ENCODE data around the gene HOXB7.

The HOXB7 gene

GRCh38 chr17:48579471-48579759 is 31.4 kb downstream of the HOXB7 start:
- DNase-seq (ENCODE audit: low spot score), result no peak

GRCh38 chr17:48578616-48579470 is 32.0 kb downstream of the HOXB7 start:
- DNase-seq (ENCODE audit: low spot score), result no peak

GRCh38 chr17:48577946-48578615 is 32.7 kb downstream of the HOXB7 start, which contains the start of gene HOXB4:
Gene HOXB4, minus strand, starts transcription at chr17:48578350. Its CDS starts 31 bp downstream, at chr17:48578319.
- peak; percentile 86 for DNase-seq (ENCODE audit: low spot score)

- DNase-seq (ENCODE audit: low spot score), result no peak
These were observed 33.4 kb downstream of the HOXB7 start for GRCh38 chr17:48577330-48577945.

DNA sequence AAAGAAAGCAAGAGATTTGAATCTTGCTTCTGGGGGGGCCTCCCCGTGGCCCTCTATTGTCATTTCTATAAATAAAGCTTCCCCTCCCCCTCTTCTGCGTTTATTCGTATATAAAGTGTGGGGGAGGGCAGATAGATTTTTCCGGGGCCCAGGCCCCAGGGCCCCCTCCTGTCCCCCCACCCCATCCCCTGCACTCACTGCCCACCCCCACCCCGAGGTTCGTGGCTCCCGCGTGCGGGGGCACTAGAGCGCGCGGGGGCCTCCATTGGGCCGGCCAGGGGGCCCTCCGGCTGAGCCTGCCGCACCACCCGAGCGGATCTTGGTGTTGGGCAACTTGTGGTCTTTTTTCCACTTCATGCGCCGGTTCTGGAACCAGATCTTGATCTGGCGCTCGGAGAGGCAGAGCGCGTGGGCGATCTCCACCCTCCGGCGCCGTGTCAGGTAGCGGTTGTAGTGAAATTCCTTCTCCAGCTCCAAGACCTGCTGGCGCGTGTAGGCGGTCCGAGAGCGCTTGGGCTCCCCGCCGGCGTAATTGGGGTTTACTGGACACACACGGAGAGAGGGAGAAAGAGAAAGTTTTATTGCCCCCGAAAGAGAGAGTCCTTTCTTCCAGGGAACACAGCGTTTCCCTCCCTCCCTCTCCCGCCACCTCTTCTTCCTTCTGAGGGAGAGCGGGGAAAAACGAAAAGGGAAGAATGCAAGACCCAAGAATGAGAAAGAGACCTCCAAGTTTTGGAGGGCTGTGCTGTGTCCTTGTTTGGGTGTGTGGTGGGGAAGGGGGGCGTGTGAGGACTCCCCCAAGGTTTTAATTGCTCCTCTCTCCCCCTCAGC is 34.1 kb downstream of the HOXB7 start:
- no peak for DNase-seq (ENCODE audit: low spot score)

- DNase-seq (ENCODE audit: low spot score), result no peak
These were observed 34.9 kb downstream of the HOXB7 start for GRCh38 chr17:48575673-48576478.

- no peak for DNase-seq (ENCODE audit: low spot score)
These were observed 35.7 kb downstream of the HOXB7 start for GRCh38 chr17:48575066-48575582.

GRCh38 chr17:48574505-48575065 is 36.2 kb downstream of the HOXB7 start:
- no peak for DNase-seq (ENCODE audit: low spot score)

GRCh38 chr17:48571826-48572417 is 38.9 kb downstream of the HOXB7 start:
- DNase-seq (ENCODE audit: low spot score), result no peak

DNA sequence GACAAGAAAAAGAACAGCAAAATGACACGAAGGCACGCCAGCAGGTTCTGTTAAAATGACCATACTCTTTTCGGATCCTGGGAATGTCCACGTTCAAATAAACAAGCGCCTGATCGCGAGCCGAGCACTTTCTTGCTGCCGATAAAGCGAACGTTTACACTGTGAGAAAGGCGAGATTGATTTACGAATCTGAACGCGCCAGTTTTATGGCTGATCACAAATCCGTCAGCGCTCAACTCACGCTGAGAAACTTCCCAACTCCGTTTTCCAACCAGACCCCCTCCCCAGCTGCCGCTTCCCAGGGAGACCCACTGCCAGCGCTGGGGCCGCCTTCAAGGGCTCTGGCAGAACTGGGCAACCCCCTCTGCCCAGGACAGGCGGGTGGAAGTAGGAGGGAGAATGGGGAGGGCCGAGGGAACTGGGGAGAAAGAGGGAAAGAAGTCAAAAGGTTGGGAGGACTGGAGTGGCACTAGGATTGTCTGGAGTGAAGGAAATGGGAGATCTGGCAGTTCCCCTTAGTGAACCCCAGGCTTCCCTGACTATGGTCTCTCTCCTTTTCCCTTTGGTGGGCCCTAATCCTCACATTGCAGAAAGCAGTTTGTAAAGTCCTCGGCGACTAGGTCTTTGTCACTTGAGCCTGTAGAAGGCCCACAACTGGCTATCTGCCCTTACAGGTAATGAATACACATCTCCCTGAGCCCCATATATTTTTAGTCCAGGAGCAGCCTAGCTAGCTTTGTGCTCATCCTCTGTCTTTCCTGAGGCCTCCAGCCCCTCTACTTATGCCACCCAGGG is 39.6 kb downstream of the HOXB7 start:
- no peak for DNase-seq (ENCODE audit: low spot score)

- no peak for DNase-seq (ENCODE audit: low spot score)
These were observed 40.3 kb downstream of the HOXB7 start for GRCh38 chr17:48570325-48571023.

- DNase-seq (ENCODE audit: low spot score), result no peak
These were observed 41.0 kb downstream of the HOXB7 start for GRCh38 chr17:48569674-48570324.

DNA sequence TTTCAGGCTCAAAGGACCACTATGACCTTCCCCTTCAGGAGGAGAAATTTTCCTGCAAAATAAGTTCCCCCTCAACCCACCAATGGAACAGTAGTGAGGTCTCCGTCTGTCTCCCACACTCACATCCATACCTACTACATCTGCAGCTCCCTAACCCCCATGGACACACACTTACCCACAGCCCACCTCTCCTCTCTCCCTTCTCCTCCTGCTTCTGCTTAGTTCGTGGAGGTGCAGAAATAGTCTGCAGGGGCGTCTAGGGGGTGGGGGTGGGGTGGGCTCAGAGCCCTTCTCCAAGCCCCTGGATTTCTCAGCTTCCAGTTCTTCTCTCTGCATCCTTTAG is 41.6 kb downstream of the HOXB7 start:
- no peak for DNase-seq (ENCODE audit: low spot score)

GRCh38 chr17:48568499-48569239 is 42.1 kb downstream of the HOXB7 start:
- DNase-seq (ENCODE audit: low spot score), result no peak

GRCh38 chr17:48567646-48568354 is 43.0 kb downstream of the HOXB7 start:
- DNase-seq (ENCODE audit: low spot score), result no peak

- no peak for DNase-seq (ENCODE audit: low spot score)
These were observed 43.6 kb downstream of the HOXB7 start for GRCh38 chr17:48567209-48567608.

GRCh38 chr17:48566717-48567116 is 44.1 kb downstream of the HOXB7 start:
- DNase-seq (ENCODE audit: low spot score), result no peak

Data from ecto neural progenitor cell (in vitro differentiated cells).